HG02763 (cell line): ENCODE measurements around the gene ACAN.

ENCODE experiments used
- ATAC-seq: cut with Tn5 transposase; IDR thresholded peaks from one replicate; pipeline ENCODE4 v1.9.1; 2021; ENCODE audit warnings: mild to moderate bottlenecking, moderate library complexity; ENCODE audit not compliant: unreplicated experiment

ACAN gene

DNA sequence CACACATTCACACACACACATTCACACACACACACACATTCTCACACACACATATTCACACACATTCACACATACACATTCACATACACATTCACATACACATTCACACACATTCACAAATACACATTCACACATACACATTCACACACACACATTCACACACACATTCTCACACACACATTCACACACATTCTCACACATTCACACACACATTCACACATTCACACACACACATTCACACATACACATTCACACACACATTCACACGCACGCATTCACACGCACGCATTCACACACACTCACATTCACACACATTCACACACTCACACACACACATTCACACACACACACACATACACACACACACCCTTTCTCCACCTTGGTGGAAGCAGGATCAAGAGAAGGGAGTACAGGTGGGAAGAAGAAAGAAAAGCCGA lies 97.8 kb downstream of the ACAN start:
- ATAC-seq = no peak

DNA sequence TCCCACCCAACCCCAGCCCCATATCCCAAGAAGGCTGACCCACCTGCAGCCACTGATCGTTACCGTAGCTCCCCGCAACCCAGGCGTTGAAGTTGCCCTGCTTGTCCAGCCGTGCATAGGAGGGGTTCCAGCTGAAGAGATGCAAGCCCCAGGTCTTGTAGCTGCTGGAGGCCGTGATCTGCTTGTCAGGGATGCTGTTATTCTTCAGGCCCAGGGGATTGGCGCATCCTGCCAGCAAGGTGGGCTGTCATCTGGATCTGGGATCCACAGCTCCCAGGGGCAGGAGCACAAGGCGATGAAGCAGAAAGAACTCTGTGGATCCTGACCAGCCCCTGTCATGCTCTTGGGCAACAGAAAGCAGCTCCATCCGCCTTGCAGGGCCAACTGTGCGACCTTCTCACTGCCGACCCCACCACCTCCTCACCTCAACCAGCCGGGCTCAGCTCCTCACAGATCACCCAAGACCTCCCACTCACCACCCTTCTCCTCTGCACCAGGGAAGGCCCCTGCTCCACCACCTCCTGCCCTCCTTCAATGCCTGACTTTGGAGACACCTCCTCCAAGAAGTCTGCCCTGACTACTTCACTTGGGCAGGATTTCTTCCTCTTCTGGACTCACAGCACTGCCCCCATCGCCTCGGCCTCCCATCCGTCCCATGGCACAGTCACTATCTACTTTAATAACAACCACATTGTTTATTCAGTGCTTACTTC lies 98.4 kb downstream of the ACAN start:
- ATAC-seq = no peak

DNA sequence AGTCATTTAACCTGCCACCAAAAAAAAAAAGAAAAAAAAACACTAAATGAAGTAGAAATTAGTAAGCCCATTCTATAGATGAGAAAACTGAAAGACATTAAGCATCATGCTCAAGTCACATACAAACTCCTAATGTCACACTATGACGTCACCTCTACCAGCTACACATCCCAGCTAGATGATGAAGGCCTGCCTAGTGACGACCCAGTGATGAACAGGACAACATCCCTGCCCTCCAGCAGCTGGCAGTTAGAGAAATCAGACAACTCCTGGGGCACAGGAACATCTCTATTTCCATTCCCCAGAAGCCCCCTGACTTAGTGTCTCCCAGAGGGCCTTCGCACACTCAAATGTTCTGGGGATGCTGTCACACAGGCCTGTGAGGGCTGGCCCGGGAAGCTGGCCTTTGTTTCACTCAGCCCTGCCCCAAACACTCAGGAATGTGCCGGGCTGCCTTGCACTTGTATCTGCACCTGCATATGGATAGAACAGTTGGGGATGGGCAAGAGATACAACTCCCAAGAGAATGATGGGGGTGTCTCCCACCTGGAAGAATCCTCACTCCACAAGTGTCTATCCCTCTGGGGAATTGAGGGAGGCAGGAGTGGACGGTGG lies 99.1 kb downstream of the ACAN start:
- ATAC-seq = no peak

DNA sequence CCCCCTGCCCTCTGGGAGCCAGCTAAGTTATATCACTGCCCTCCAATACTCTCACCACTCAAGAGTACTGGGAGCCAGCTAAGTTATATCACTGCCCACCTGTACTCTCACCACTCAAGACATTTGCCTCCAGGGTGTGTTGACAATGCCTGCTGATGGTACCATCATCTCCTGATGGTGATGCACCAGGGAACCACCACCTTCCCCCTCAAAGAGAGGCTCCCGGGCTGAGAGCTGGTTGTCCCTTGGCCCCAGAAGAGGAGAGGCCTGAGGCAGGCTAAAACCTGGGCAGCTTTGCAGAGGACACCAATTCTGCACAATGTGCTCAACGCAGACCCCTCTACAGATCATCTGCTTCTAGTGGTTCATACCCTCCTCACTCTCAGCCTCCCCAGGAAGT lies 99.6 kb downstream of the ACAN start:
- no peak for ATAC-seq

DNA sequence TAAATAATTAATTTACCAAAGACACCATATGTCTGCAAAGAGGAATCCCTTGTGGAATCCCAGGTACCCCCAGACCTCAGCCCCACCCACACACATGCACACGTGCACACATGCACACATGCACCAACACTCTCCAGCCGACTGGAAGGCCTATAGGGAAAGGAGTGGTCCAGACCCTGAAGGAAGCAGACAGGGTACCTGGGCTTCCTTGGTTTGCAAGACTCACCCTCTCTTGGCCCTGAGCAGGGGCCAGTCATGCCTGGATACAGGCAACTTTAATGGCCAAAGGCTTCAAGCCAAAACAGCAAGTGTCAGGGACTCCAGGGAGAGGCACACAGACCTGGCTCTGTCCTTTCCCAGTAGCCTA lies 101.0 kb downstream of the ACAN start:
- ATAC-seq = no peak

DNA sequence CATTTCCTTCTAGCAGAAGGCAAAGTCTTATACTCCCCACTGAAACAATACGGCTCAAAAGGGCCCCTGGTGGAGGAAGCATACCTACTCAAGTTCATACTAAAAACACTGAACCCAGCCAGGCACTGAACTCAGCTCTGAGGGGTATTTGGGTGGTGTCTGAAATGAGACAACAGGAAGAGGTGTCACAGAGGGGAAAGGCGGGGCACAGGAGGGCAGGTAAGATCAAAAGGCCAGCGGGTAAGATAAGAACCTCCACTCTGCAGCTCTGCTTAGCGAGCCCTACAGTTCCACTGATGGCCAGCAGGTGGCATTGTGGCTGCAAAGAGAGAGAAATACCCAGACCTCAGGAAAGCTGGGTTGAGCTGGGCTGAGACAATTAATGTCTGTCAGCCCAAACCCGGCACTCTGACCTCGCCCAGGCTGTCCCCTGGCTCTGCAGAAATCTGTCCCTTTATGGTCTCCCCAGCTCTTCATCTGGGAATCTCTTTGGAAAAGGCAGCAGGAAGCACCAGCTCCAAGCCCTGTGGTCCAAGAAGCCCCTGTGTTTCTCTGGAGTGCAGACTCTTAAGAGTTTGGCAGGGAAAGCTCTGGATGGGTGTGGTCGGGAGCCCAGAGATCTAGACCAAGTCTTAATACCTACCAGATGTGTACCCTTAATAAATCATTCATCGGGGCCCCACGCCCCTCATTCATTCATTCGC lies 101.5 kb downstream of the ACAN start:
- ATAC-seq = peak; percentile 74

DNA sequence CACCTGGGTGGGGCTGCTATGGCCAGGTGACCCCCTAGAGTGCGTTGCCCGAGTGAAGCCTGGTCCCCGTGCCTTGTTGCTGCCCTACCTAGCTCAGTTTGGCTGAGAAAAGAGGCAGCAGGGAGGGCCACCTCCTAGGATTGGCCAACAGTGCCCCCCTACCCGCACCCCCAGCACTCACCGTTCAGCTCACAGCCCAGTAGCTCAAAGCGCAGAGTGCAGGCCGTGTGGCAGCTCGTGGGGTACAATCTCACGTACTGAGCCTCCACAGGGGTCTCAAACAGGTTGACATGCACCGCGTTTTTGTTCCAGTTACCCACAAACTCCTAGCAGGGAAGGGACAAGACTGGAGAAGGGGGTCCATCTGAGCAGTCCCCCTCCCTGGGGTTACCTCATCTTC lies 102.3 kb downstream of the ACAN start:
- no peak for ATAC-seq

DNA sequence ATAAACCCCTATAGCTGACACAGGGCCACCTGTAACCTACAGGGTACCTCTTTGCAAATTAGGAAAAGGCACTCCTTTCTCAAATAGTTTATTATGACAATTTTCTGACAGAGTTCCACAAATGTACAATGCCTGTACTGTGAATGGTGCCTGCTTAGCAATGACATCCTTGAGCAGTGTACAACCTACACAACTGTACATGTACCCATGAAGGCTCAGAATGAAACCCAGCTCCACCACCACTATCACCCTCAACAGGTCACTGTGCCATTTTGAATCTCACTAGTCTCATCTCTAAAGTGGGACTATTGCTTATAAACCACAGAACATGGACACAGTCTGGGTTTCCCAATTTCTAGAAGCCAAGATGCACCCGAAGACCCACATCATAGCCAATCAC lies 102.9 kb downstream of the ACAN start:
- no peak for ATAC-seq

DNA sequence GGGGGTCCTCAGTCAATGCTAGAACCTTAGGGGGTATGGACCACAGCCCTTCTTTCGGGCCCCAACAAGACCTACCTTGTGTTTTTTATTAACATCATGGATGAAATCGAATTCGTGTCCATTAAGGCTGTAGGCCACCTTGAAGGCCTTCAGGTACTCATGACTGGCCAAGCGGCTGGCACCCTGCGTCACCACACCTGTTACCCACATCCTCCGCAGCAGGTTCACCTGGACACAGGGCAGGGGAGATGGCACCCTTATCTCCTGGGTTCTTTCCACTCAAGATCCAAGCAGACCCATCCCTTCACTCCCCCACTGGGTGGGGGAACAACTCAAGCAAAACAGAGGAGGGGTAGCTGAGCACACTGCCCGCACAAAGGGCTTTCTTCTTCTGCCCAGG lies 103.3 kb downstream of the ACAN start:
- ATAC-seq = no peak

DNA sequence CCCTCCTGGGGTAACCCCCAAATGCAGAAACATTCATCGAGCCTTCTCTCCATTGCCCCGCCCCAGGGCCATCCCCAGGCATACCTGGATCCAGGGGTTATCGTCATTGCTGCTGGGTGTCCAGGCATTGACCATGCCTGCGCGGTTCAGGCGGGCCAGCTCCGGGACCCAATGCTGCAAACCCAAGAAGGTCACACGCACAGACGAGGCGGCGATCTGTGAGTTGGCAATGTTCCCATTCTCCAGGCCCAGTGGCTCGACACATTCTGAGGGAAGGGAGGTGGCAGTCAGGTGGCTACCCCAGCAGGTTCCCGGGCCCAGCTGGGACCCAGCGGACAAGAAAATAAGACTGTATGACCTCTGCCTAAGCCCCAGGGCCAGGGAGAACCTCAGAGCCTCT lies 103.9 kb downstream of the ACAN start:
- no peak for ATAC-seq

DNA sequence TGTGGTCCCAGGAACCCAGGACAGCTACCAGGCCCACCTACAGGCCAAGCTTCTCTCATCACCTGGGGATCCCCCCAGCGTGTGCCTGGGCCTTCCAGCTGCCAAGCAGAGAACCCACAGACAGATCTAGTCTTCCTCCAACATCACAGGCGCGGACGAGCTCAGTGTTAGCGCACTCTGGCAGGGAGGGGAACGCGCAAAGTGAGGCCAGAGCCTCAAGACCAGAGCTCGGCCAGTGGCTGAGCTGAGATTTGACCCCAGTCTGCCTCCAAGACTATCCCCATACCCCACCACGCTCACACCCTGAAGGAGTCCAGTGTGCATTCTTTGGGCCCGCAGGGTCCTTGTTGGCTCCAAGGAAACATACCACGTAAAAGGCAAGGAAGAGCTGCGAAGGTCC lies 104.9 kb downstream of the ACAN start:
- no peak for ATAC-seq

DNA sequence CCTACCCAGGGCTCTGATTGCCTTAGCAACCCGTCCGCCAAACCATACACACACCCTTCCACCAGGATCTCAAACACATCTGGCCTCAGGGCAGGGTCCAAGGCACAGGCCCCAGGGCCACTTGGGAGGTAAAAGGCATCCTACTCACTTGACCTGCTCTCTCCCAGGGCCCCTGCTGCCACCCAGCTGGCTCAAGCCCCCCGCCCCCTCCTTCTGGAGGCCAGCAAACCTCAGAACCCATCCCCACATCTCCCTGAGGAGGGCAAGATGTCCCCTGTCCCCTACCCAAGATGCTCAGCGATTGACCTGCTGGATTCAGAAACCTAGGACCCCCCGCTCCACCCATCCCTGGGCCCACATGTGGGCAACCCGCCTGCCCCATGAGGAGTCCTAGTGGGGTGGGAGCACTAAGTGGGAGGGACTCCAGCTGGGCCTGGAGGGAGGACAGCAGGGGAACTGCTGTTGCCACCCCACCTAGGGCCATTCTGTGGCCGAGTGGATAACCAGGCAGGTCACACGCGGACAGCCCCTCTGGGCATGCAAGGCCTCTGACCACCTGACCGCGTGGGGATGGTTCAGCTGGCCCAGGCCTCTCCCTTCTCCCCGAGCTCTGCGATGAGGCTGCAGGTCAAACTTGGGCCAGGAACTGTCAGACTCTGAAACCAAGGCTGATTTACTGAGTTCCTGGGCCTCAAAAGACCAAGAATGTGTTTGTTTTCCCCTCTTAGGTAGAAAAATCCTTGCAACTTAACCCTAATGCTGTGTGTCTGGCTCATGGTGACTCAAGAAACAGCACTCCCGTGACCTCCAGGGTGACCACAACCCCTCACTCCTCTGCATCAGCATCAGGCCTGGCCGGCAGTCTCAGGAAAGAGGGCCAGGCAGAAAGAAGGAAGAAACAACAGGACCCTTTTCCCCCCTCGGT lies 105.7 kb downstream of the ACAN start:
- ATAC-seq = no peak

DNA sequence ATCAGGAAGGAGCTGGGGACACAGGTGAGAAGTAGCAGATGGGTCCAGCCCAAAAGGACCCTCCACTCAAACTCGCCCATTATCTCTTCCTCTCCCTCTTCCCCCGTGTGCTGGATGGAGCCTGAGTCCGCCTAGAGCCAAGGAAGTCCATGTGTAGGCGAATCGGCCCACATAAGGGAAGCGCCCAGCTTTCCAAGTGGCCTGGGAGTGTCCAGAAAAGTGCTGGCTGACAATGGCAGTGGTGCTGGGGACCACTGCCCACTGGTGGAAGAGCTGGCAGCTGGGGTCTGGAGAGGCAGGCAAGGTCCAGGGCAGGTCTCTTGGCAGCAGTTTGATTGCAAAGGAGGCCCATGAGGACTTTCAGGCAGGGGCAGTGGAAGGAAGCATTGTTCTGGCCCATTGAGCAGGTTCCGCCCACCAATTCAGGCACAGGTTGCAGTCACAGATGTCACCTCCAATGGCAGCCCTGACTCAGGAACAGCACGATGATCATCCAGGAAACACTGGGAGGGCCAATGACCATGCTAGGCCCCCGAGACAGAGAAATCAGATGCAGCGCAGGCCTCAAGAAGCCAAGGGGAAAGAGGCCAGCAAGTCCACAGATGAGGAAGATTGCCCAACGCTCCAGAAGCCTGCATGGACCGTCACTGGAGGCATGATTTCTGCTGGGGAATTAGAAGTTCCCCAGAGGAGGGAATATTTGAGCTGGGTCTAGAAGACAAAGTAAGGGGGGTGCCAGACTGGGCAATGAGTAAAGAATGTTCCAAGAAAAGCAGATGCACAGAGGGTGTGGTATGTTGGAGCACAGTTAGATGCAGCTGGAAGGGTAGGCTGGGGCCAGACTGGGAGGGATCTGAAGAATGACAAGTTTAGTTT lies 107.0 kb downstream of the ACAN start:
- no peak for ATAC-seq

DNA sequence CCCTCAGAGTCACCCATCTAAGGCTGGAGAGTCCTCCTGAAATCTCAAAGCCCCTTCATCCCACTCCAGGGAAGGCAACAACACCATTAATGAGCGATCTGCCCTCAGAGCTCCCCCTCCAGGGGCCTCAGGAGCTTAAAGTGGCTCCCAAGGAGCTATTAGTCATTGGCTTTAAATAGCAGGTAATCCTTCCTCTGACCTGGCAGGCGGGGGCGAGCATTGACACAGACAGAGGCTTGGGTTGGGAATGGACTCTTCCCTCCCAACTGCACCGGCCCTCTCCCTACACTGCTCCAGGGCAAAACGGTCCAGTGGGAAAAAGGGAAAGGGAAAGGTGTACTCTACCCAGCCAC lies 108.5 kb downstream of the ACAN start:
- no peak for ATAC-seq

DNA sequence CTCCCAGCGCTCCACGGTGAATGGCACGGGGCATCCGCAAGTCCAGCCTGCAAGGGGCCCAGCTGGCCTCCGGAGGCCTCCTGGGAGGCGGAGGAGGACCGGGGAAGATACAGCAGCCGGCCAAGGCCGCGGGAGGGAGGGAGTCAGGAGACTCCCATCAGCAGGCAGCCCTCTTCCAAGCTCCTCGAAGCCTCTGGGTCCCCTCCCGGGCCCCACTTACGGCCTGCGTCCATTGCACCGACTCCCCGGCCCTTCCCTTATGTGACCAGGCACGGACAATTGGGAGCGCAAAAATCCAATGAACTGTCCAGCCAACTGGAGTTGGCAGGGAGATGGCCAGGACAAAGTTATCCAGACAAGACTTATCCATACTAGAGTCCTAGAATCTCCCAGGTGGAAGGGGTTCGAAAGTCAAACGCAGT lies 109.3 kb downstream of the ACAN start:
- no peak for ATAC-seq

DNA sequence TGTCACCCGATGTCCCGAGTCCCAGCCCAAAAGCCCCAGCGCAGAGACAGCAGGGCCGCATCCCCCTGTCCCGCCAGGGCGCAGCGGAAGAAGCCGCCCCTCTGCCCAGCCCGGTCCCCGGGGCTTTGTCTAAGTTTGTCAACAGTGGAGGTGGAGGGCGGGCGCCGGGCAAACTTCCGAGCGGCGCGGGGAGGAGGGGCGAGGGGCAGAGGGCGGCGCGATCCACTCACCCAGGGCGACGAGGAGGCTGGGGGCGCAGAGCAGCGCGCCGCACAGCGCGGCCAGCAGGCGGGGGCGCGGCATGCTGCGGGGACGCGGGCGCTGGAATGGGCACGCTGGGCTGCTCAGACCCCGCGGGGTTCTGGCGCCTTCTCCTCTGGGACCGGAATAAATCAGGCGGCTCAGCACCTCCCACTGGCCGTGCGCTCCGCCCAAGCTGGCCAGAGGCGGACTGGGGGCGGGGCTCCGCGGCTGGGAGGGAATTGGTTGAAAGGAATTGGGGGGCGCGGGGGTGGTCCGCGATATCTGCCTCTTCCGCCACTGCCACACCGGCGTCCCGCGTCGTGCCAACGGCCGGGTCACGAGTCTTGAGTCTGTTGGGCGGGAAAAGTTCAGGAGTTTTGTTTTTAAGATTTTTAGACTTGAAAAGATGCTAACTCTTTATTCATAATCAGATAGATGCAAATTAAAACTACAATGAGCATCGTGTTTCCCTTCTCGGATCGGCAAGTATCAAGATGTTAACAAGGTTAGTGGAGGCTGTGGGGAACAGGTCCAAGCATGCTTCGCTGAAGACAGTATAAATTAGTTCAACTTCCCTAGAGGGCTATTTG lies 110.0 kb downstream of the ACAN start, which contains the start of gene MFGE8:
Gene MFGE8, minus strand, starts transcription at position 363 of the 833 bp plus-strand sequence. Its CDS starts 60 bp downstream, at position 303.
- ATAC-seq = peak; percentile 86

DNA sequence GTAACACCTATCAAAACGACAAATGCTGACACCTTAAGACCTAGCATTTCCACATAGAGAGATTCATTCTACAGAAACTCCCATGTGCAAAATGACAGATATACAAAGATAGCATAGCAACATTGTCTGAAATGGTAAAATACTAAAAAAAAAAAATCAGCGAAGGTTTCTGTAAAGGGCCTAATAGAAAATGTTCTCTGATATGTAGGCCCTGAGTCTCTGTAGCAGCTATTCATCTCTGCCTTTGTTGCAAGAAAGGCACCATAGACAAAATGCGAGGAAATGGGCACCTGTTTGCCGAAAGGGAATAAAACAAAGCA lies 110.6 kb downstream of the ACAN start:
- no peak for ATAC-seq

DNA sequence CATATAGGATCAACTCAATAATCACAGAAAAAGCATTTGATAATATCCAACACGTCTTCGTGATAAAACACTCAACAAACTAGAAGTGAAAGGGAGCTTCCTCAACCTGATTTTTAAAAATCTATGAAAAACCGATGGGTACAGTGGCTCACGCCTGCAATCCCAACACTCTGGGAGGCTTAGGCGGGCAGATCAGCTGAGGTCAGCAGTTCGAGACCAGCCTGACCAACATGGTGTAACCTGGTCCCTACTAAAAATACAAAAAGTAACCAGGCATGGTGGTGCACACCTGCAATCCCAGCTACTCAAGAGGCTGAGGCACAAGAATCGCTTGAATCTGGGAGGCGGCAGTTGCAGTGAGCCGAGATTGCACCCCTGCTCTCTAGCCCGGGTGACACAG lies 112.1 kb downstream of the ACAN start:
- ATAC-seq = no peak

DNA sequence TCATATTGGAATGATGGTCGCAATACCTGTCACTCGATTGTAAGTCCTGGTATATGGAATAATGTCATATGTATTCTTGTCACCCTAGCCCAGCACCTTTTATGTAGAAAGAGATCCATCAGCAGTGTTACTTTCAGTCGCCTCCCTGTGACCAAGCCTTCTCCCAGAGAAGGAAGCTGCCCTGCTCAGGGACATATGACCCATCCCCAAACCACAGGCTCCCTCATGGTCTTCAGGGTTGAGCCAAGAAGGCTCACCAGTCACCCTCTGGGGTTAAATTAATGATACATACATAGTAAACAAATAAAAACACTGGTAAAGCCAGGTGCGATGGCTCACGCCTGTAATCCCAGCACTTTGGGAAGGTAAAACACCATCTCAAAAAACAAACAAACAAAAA lies 114.5 kb downstream of the ACAN start:
- ATAC-seq = no peak

DNA sequence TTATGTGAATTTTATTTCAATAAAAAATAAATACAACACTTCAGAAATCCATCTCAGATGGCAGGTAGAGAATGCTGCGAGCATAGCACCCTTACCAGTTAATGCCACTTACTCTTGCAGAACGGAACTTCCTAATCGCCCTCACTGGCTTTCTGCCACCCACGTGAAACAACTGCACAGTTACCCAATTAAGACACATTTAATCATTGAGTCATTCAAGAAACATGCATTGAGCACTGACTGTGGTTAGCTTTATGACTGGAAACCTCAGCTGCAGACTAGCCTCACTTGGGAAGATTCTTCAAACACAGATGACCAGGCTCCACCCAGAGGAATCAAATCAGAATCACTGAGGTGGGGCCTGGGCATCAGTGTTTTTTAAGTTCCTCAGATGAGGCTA lies 115.5 kb downstream of the ACAN start:
- peak; percentile 66 for ATAC-seq
